Fibroblast of the aortic adventitia (primary cell): ENCODE measurements around the gene PLEKHA6. TPM values are rescaled to one million over a fixed set of nuclear protein-coding genes. Genes with fewer than 3 reads are reported as not detected.

ENCODE experiments used
- DNase-seq: peaks from one replicate; pipeline ENCODE4 v3.0.0-alpha.2; 2010; ENCODE audit warnings: low read depth
- H3K4me3 ChIP-seq: 2 replicates; pipeline ENCODE4 v1.5.1; 2011; ENCODE audit warnings: low read depth, mild to moderate bottlenecking, control low read depth, low read length, moderate library complexity
- CTCF ChIP-seq: IDR thresholded peaks from 2 replicates; pipeline ENCODE4 v1.5.1; 2011; ENCODE audit warnings: mild to moderate bottlenecking, low read length, control low read depth, inconsistent platforms; ENCODE audit not compliant: insufficient read depth
- total RNA-seq: library from RNA; depleted of rRNA; stranded (reverse); fragments of >200 nt; gene quantifications from 2 replicates; pipeline ENCODE4 v1.2.3, GENCODE V29; 2012; ENCODE audit warnings: low replicate concordance

The PLEKHA6 gene
- total RNA-seq, 1 donor, result 3.6 TPM

DNA sequence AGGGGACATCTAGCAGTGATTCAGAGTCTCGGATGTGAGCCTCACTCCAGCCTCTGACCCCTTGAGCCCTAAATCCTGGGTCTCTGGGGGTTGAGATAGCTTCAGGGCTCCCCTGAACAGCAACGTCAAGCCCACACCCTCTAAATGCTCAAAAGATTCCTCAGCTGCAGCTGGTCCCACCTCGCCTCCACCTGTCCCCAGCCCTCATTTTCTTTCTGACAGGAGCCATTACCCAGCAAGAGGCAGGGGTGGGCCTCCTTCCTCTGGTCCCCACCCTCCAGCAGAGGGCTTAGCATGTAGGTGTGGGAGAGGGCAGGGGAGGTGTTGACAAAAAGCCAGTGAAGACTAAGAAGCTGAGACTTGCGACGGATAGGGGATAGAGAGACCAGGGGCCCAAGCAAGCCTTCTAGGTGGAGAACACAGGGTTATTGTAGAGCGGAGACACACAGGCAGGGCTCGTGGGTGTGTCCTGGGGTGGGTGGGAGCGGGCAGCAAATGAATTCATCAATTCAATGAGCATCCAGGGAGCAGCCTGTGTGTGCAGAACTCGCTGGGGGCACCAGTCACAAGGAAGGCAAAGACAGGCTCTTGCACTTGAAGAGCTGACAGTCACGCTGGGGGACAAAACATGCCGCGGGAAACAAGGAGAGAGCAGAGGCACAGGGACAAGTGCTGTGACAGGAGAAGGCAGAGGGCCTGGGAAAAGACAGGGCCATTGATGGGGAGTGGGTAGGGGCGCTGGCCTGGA is 97.0 kb downstream of the PLEKHA6 start:
- no peak for TF ChIP-seq CTCF
- DNase-seq, result no peak
- no peak overlapping the region for H3K4me3 ChIP-seq

- no peak for TF ChIP-seq CTCF
- peak; percentile 47 for DNase-seq
- no peak overlapping the region for H3K4me3 ChIP-seq
These were observed 97.8 kb downstream of the PLEKHA6 start for GRCh38 chr1:204261746-204262505.

DNA sequence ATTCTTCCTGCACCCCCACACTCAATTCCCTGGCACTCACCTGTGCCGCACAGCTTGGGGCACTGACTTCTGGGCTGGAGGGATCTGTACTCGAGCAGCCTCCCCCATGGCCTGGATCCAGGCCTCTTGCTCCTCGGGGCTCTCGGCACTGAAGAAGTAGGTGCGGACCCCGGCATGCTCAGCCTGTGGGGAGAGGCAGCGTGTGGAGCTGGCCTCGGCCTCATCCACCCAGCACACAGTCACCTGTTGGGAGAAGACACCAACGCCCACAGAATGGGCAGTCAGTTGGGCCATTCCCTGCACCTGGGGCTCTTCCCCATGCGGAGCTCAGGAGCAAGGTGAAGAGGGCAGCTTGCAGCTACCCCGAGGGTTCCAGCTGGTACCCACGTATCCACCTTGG is 98.5 kb downstream of the PLEKHA6 start:
- TF ChIP-seq CTCF, result no peak
- DNase-seq, result no peak
- H3K4me3 ChIP-seq, result no peak overlapping the region

- H3K4me3 ChIP-seq, result no peak overlapping the region
- DNase-seq, result no peak
- no peak for TF ChIP-seq CTCF
These were observed 99.0 kb downstream of the PLEKHA6 start for GRCh38 chr1:204260601-204261197.

DNA sequence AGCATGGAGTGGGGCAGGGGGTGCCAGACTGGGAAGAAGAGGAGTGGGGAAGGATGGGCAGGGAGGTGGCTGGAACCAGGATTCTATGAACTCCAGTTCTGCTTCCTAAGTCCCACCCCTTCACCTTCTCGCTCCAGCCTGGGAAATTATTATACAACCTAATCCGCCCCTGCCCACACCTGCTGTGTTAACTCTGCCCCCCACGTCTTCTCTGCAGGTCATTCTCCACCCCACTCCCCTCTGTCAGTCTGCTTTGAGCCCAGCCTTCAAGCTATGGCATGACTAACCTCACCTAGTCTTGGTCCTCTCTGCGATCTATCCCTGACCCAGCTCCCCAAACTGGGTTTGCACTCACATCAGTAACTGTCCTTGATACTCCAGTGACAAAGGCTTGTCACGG is 99.9 kb downstream of the PLEKHA6 start:
- no peak for TF ChIP-seq CTCF
- H3K4me3 ChIP-seq, result no peak overlapping the region
- DNase-seq, result no peak

GRCh38 chr1:204259196-204259595 is 100.5 kb downstream of the PLEKHA6 start:
- no peak for TF ChIP-seq CTCF
- no peak overlapping the region for H3K4me3 ChIP-seq
- no peak for DNase-seq
